NCI-H2081 treated with DMSO at 0.1 percent for 48 hours (cell line): ENCODE results near the gene GGT6.
A peak's percentile ranks its signal among the peaks of the same experiment; 100 is the strongest.
"Not testable (repeated sequence)": the region's sequence is repeated elsewhere in the genome, so short reads cannot be mapped to it uniquely, and the experiment has no call there.

ENCODE experiments used
- DNase-seq: peaks from one replicate; lab custom pipeline; 2025; lab: John Stamatoyannopoulos, UW

The GGT6 gene, protein sequence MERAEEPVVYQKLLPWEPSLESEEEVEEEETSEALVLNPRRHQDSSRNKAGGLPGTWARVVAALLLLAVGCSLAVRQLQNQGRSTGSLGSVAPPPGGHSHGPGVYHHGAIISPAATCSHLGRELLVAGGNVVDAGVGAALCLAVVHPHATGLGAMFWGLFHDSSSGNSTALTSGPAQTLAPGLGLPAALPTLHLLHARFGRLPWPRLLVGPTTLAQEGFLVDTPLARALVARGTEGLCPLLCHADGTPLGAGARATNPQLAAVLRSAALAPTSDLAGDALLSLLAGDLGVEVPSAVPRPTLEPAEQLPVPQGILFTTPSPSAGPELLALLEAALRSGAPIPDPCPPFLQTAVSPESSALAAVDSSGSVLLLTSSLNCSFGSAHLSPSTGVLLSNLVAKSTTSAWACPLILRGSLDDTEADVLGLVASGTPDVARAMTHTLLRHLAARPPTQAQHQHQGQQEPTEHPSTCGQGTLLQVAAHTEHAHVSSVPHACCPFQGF

DNA sequence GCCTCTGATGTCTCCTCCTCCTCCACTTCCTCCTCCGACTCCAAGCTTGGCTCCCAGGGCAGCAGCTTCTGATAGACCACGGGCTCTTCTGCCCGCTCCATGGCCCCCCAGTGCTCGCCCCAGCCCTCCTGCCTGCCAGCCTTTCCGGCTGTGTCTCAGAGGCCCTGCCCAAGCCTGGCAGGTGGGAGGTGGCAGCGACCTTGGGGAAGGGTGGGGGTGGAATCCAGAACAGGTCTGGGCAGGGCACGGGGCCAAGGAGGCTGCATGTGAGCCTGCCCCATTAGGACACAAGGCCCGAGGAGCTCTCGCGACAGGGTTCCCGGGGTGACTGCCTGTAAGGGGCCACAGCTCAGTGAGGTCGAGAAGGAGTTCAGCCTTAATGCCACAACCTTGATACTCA, at the start of gene GGT6:
Gene GGT6 (minus strand): TSS at position 157 of the 400 bp plus-strand sequence. CDS start 56 bp downstream, at position 101.
- DNase-seq = no peak

DNA sequence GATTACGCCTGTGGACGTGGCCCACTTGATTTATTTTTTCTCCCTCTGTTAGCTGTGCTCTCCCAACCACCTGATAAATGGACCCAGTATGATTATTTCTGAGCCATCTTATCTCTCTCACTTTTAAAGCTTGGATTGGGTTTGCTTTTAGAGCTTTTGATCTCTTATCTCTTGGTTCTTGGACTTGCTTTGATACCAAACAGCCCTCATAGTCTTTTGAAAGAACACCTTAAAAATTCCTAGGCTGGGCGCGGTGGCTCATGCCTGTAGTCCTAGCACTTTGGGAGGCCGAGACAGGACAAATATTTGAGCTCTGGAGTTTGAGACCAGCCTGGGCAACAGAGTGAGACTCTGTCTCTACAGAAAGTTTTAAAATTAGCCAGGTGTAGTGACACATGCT, 49.8 kb upstream of the GGT6 start:
- no peak for DNase-seq

DNA sequence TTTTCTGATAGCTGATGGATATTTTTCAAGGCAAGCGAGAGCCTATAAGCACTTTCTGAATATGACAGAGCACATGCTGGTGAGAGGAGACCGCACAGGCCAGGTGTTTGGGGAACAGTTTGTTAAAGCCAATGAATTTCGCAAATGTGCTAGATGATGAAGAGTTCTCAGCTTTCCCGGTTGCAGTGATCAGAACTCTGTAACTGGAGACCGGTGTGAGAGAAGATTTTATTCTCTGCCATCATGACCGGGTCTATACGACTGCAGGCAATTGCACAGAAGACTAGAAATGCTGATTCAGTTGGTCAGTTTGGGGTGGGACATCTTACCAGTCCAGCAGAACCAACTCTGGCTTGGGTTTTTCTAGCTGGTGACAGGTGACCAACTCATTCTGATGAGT, 49.4 kb upstream of the GGT6 start:
- no peak for DNase-seq

DNA sequence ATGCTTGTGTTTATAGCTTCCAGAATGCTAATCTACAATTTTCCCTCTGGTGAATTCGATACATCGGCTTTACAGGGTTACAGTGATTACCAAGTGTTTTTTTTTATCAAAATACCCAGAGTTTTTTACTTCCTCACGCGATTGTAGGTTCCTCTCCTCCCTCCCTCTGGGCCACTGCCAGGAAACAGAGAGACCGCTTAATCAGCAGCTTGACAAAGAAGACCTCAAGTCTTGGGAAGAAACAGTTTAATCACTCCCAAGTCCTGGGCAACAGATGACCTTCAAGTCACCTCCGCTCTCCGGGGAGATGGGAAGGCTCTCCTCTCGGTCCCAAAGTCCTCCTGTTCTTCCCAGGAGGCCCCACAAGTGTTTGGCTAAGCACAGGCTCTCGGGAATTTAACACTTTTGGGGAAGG, 47.4 kb upstream of the GGT6 start:
- DNase-seq = no peak

DNA sequence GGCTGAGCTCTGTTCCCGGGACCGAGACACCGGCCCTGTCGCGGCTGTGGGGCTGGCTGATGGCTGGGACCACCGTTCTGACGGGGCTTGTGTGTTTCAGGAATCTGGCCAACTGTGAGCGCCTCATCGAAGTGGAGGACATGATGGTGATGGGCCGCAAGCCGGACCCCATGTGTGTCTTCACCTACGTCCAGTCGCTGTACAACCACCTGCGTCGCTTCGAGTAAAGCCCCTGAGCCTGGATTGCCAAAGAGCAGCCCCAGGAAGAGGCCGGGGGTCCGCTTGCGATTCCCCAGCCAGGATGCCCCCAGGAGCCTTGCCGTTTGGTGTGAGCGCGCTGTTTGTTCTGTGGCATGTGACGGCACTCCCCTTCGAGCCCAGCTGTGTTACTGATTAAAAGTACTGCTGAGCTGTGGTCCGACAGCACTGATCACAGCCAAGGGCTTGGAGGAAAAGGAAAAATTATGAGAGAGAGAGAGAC, 46.9 kb upstream of the GGT6 start:
- DNase-seq = no peak

DNA sequence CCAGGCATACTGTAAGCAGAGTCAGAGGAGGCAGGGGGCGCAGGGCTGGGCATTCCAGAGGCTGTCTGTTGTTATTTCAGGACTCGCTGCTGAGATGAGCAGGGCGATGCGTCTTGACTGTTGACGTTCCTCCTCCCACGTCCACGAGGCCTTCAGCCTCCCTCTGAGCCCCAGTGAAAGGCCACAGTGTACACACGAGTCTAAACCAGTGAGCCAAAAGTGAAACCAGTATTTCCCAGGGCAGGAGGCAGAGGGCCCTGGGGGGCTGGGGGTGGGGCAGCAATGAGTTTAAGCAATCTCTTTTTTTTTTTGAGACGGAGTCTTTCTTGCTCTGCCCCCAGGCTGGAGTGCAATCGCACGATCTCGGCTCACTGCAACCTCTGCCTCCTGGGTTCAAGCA, 45.4 kb upstream of the GGT6 start:
- no peak for DNase-seq

DNA sequence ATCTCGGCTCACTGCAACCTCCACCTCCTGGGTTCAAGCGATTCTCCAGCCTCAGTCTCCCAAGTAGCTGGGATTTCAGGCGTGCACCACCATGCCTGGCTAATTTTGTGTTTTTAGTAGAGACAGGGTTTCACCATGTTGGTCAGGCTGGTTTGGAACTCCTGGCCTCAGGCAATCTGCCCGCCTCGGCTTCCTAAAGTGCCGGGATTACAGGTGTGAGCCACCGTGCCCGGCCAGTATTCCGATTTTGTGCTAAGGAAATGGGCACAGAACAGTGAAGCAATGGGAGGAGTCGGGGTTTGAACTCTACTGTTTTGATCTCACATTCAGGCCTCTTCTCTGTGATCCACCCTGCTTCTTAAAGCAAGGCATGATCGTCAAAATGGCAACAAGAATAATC, 44.4 kb upstream of the GGT6 start:
- DNase-seq = not testable (repeated sequence)

DNA sequence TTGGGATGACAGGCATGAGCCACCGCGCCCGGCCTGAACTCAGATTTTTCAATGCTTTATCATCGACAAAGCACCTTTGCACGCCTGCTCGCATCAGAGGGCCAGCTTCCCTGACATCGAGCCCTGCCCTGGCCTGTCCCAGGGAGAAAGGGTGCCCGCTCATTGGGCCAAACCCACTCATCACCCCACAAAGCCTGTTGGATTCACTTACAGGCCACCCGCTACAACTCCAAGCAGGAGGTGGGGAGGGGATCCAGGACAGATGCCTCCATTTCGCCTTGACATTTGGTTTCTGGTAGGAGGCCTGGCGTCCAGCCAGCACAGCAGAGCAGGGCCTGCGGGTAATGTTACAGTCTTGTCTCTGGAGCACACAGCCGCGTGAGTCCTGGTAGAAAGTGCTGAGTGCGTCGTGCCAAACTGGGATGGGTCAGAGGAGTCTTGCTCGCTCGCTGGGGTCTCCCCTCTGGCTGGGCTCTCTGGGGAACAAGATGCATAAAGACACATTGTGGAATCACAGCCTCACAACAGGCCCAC, 43.8 kb upstream of the GGT6 start:
- DNase-seq = peak; percentile 20

DNA sequence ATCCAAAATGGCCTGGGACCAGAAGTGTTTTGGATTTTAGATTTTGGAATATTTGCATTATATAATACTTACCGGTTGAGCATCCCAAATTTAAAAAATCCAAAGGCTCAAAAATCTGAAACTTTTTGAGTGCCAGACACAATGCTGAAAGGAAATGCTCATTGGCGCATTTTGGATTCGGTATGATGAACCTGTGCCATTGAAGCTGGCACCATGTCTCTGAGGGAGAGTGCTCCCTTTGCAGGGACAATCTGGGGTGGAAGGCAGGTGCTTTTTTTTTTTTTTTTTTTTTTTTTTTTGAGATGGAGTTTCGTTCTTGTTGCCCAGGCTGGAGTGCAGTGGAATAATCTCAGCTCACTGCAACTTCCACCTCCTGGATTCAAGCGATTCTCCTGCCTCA, 41.7 kb upstream of the GGT6 start:
- no peak for DNase-seq

DNA sequence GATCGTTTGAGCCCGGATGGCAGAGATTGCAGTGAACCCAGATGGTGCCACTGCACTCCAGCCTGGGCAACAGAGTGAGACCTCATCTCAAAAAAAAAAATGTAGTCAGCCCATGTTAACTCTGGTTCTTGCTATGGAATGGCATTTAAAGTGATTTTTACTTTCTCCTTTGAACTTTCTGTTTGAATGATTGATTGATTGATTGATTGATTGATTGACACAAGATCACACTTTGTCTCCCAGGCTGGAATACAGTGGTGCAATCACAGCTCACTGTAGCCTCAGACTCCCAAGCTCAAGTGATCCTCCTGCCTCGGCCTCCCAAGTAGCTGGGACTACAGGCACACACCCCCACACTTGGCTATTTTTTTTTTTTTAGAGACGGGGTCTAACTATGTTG, 40.9 kb upstream of the GGT6 start:
- no peak for DNase-seq

DNA sequence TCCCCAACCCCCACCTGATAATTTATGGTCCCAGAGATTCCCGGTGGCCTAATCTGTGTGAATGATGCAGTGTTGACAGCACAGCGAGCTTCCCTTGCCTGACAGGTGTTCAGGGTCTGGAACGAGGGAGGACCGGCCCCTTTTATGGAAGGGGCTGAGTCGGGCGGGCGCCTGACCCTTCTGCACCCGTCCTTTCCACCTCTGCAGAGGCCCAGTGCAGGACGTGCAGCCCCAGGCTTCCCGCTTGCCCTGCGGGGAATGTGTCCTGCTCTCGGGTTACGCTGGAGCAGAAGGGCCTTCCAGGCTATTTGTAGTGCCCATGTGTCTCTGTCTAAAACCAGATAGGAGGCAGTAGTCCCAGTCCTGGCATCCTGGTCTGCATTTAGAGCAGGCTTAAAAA, 40.2 kb upstream of the GGT6 start:
- no peak for DNase-seq

DNA sequence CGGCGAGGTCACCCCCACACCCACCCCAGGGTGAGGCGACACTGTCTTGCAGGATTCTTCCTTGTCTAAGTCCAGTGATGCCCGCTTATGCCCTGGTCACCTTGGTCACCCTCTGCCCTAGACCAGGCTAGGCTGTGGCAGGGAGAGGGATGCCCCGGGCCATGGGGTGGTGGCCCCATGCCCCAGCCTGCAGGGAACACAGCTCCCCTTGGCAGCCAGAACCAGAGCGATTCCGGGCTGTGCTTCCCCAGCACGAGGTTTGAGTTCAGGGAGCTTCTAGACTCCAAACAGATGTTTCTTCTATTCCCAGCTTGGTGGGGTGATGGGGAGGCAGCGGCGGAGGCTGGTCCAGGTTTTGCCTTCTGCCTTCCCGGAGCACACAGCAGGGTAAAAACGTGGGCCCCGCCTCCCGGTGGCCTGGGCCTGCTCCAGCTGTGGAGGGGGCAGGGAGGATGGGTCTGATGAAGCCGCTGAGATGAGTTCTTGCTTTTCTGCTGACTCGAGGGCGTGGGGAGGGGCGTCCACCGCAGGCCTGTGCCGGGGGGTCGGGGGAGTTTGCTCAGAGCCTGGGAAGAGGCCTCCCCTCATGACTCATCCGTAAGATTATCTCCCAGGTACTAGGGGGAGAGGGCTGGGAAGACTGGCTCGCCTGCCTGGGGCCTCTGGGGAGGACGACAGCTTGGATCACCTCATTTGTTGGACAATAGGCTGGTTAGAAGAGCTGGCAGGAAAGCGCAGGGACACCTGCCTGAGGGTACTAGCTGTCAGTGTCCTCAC, 39.3 kb upstream of the GGT6 start:
- no peak for DNase-seq

DNA sequence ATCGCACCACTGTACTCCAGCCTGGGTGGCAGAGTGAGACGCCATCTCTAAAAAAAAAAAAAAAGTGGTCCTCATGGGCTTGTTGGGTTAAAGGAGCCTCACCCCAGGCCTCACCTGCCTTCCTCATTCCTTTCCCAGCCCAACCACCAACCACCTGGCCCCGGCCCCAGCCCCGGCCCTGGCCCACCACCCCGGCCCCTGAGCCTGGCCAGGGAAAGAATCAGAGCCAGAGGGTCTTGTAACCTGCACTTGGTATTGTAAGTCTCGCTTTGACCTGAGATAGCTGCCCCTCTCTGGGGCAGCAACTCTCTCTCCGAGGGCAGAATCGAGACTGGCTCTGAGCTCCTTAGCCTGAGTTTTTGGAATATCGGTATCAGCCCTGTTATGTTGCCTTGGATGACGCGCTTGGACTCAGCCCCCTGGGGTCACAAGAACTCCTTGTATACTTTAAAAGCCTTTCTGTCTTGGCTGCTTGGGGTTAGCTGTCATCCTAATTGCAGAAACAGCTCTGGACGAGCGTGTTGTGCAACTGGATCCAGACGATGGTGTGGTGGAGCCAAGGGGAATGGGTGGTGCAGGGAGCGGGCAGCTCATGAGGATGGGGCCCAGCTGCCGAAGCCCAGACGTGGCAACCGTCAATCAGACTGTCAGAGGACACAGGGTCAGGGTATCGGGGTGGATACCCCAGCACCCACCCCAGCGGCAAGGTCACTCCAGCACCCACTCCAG, 38.6 kb upstream of the GGT6 start:
- no peak for DNase-seq

DNA sequence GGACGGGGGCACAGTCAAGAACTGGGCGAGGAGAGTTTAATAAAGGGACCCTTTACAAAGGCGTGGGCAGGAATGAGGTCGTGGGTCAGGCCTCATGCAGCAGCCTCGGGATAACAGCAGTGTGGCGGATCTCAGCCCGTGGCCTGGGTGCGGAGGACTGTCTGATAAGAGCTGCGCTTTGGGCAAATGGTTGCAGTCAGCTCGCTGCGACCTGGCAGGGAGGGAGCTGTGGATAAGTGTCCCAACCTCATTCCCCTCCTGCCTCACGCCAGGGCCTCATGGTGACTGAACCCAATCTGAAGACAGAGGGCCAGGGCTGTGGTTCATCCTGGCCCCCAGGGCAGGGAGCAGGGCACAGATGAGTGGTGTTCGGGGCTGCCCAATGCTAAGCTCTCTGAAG, 37.6 kb upstream of the GGT6 start:
- DNase-seq = no peak

DNA sequence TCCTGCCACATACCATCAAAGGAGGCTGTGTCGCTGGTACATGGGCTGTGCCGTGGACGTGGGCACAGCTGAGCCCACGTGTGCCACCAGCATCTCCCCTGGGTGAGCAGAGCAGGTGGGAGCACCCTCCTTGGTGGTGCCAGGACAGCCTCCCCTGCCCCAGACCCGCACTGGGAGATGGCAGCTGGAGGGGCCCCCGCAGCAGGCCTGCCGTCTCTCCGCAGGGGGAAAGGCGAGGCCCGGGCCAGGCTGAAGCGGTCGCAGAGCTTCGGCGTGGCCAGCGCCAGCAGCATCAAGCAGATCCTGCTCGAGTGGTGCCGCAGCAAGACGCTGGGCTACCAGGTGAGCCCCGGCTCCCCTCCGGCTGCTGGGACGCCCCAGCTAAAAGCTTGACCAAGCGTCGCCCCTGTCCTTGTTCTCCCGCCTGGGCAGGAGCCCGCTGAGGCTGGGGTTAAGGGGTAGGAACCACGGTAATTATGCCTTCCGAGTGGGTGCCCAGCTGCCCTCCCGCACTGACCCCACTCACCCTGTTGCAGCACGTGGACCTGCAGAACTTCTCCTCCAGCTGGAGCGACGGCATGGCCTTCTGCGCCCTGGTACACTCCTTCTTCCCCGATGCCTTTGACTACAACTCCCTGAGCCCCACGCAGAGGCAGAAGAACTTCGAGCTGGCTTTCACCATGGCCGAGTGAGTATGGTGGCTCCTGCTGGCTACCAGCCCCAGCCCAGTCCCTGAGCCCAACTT, 36.4 kb upstream of the GGT6 start:
- no peak for DNase-seq

DNA sequence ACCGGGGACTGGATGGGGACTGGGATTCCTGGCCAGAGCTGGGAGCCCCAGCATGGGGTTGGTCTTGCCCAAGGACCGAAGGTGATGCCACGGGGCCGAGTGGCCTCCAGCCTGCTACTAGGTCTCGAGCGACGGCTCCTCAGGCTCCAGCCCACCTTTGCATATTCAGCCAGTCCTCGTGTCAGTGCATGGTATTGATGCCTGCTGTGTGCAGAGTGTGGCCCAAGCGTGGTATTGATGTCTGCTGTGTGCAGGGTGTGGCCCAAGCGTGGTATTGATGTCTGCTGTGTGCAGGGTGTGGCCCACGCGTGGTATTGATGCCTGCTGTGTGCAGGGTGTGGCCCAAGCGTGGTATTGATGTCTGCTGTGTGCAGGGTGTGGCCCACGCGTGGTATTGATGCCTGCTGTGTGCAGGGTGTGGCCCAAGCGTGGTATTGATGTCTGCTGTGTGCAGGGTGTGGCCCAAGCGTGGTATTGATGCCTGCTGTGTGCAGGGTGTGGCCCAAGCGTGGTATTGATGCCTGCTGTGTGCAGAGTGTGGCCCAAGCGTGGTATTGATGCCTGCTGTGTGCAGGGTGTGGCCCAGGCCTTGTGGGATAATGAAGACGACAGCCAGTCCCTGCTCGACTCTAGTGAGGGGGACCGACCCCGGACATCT, 35.4 kb upstream of the GGT6 start:
- not testable (repeated sequence) for DNase-seq

DNA sequence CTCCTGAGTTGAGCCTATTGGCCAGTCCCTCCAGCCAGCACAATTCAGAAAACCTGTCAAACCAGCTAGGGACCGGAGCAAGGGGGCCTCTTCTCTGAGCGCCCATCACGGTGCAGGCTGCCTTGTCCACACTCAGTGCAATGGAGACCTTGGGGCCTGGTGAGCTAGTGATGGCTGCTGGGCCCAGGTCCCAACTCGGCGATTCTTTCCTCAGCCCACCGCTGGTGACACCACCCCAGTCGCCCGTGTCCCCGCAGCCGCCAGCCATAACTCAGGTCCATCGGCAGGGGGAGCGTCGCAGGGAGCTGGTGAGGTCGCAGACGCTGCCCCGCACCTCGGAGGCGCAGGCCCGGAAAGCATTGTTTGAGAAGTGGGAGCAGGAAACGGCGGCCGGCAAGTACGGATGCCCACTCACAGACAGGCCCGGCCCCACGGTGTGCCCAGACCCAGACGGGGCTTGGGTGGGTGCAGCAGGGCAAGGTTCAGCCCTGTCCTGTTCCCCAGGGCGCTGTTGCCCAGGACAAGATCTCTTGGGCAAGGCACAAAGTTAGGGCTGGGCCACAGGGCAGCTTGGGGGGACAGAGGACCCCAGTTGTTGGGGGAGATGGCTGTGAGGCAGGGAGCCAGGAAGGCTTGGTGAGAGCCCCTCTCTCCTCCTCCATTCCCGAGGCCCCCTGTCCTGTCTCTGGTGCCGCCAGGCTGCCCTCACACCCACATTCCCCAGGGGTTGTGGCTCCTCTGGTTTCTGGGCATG, 34.7 kb upstream of the GGT6 start:
- no peak for DNase-seq

DNA sequence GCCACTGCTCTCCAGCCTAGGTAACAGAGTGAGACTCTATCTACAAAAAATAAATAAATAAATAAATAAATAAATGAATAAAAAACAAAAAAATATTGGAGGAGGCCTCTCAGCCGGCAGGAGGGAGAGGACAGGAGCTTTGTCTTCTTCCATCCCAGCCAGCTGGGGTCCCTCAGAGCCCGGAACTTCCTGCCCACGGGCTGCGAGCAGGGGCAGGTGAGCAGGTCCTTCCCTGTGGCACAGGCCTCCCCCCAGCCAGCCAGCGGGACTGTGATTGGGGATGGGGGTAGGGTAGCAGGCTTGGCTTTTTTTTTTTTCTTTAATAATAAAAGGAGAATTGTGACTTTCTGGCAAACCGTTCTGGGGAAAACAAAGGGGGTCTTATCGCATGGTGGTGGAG, 34.0 kb upstream of the GGT6 start:
- no peak for DNase-seq

DNA sequence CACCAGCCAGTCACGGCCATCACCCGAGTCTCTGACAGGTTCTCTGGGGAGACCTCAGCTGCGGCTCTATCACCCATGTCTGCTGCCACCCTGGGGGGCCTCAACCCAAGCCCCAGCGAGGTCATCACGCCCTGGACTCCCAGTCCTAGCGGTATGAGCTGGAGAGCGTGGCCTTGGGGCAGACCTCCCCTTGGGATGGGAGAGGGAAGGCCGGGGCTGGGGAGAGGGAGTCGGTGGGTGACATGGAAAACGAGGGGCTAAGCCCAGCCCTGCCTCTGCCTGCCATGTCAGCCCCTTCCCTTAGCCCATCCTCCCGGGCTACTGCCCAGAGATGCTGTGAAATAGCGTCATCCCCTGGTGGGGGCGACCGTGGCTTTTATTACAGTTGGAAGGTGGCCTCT, 32.6 kb upstream of the GGT6 start:
- no peak for DNase-seq
